ENCODE data around the gene SLC19A3. TPM values are rescaled to one million over a fixed set of nuclear protein-coding genes. Genes with fewer than 3 reads are reported as not detected.

The SLC19A3 gene
- total and polyA plus RNA-seq, 2 of the 4 experiments (the other 2 are of a cell fraction), result under 0.01 TPM; not detected in 1

DNA sequence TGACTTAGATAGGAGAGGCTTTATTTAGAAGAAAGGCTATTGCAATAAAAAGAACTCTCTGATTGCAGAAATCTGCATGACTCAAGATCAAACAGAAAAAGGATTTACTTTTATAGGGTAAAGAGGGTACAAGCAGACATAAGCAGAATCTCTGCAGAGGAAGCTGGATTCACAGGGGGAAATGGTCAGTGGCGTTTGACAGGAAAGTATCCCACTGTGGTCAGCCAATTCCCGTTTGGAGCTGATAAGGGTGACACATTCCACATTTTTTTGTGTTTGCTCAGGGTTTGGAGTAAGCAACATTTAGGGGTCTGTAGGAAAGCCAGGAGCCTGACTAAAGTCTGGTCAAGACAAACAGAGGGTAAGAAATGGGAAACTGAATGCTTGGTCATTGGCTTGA, 75.2 kb downstream of the SLC19A3 start:
- POLR2A ChIA-PET (ENCODE audit: unreplicated experiment), result no interaction called here
- no TSS peak for BruUV-seq (replicated peaks)

More for the DNA sequence above, 75.2 kb downstream of the SLC19A3 start:
- Histone ChIP-seq H3K23ac (ENCODE audit: low read depth, low read length) (no peak overlapping the region), H3K9me3 (ENCODE audit: control insufficient read depth, insufficient read depth, low read length) (no peaks in the 10 kb centered on the region), H4K20me1 (ENCODE audit: insufficient read depth, low read length) (no peaks in the 10 kb centered on the region), H3K4me1 (ENCODE audit: control insufficient read depth, insufficient read depth, low read length) (no peaks in the 10 kb centered on the region), H3K56ac (ENCODE audit: extremely low read depth, insufficient read depth, low read length) (no peak overlapping the region), H3K27me3 (ENCODE audit: control insufficient read depth, insufficient read depth, low read length) (no peaks in the 10 kb centered on the region), H2AK5ac (ENCODE audit: low read depth, low read length) (no peak overlapping the region), H3K4me3 (ENCODE audit: insufficient read depth, low read depth, low read length) (no peak overlapping the region), H2BK20ac (ENCODE audit: low read depth, low read length) (no peak overlapping the region), H2BK5ac (ENCODE audit: low read depth, low read length, poor library complexity, severe bottlenecking) (no peak overlapping the region), H3K79me1 (ENCODE audit: low read depth in 1 of 2, low read length in 2 of 2) (no peaks in the 10 kb centered on the region), H2AFZ (replicated peaks; ENCODE audit: low read length, poor library complexity) (no peak overlapping the region), H3K4ac (ENCODE audit: low read depth, low read length) (no peak overlapping the region), H3K27ac (ENCODE audit: insufficient read depth, low read length) (no peak overlapping the region), H3K18ac (ENCODE audit: low read depth, low read length) (no peak overlapping the region), H2BK120ac (ENCODE audit: low read depth, low read length) (no peak overlapping the region), H4K8ac (ENCODE audit: low read depth in 2 of 2, low read length in 2 of 2) (no peak overlapping the region), H2BK15ac (ENCODE audit: low read depth, low read length) (no peak overlapping the region), H3K9me1 (ENCODE audit: insufficient read depth, low read length) (no peaks in the 10 kb centered on the region), H4K91ac (ENCODE audit: insufficient read depth, low read depth, low read length) (no peak overlapping the region), H3K9ac (ENCODE audit: low read depth, low read length) (no peak overlapping the region), H3K36me3 (ENCODE audit: control insufficient read depth, insufficient read depth, low read length) (no peaks in the 10 kb centered on the region), H4K5ac (ENCODE audit: low read depth, low read length) (no peak overlapping the region), H3K4me2 (ENCODE audit: low read depth, low read length) (no peak overlapping the region), H3K14ac (replicated peaks; ENCODE audit: low read depth, low read length) (no peak overlapping the region), H2AK9ac (replicated peaks; ENCODE audit: low read depth, low read length, poor library complexity) (no peak overlapping the region)
- intact Hi-C loops (cut with micrococcal nuclease), result no loop called here
- CTCF ChIA-PET, result no interaction called here
- no CpG with 5 or more reads among the region's 2 CpGs for WGBS, 2 experiments (ENCODE audit: extremely low coverage in 2 of 2, insufficient read length in 1 of 2)
- in situ Hi-C loops (cut with MboI; ENCODE audit: low sequenced_read_pairs), result no loop called here
- DNase-seq, result no peak
- TF ChIP-seq NFE2L2 (IDR thresholded peaks at IDR 0.05; ENCODE audit: low read depth, low read length), result no peak
- dilution Hi-C loops (cut with HindIII; ENCODE audit: low sequenced_read_pairs, unreplicated experiment), result no loop called here
- ATAC-seq (ENCODE audit: low read depth), result no peak
